CD4-positive, alpha-beta T cell treated with Interleukin-10 for 1 hour (primary cell): ENCODE data around the gene RICTOR.

ENCODE experiments used
- DNase-seq: peaks from one replicate; pipeline ENCODE4 v3.0.0-alpha.2; 2020

The RICTOR gene

GRCh38 chr5:39092581-39093351, 18.6 kb upstream of the RICTOR start:
- no peak for DNase-seq

- no peak for DNase-seq
Observed at GRCh38 chr5:39091940-39092580, 17.9 kb upstream of the RICTOR start.

DNA sequence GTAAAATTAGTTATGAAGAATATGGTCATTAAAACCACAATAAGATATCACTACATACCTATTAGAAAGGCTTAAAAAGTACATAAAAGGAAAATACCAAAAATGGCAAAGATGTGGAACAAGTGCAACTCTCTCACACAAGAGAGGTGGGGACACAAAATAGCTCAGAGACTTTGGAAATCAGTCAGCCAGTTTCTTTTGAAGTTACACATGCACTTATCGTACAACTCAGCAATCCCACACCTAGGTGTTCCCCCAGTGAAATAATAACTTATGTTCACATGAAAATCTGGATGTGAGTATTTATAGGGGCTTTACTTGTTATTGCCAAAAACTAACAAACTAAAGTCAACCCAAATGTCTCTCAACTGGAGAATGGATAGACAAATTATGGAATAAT, 9.8 kb upstream of the RICTOR start:
- no peak for DNase-seq

DNA sequence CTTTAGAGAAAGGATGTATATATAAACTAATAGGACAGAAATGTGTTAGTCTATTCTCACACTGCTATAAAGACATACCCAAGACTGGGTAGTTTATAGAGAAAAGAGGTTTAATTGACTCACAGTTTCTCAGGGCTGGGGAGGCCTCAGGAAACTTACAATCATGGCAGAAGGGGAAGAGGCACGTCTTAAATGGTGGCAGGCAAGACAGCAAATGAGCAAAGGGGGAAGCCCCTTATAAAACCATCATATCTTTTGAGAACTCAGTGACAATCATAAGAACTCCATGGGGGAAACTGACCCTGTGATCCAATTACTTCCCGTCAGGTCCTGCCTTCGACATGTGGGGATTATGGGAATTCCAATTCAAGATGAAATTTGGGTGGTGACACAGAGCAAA, 8.8 kb upstream of the RICTOR start:
- DNase-seq: no peak

- peak; percentile 63 for DNase-seq
Observed at GRCh38 chr5:39080597-39081204, 6.5 kb upstream of the RICTOR start.

DNA sequence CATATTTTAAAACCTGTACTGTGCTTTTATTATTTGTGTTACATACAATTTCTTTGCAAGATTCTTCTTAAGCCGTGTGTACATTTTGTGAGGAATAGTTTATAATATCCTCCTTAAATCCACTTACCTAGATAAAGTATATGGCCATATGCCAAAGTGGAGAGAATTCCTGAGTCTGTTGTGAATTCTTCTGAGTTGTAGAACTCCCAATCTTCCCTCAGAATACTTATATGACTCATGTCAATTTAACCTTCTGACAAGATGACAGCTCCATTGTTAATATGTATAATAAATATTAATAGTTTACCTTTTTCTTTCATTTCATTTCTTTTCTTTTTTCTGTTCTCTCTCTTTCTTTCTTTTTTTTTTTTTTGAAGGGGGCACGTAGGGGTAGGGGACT, 6.0 kb upstream of the RICTOR start:
- DNase-seq: no peak

DNA sequence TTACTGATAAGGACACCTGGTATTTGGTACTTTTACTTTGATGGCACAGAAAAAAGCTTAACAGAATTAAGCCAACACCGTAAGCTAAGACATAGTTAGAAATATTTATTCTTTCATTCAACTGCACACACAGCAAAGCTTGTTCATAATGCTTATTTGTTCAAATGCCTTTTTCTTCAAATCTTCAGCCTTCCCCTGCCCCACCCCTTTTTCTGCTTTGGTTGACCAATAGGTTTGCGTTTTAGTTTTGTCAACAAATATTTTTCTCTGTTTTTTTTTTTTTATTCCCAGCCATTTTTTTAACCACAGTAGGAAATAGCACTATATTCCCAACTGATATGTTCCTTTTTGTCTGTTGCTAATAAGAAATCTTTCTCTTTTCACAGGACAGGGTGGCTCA, 4.9 kb upstream of the RICTOR start:
- no peak for DNase-seq

DNA sequence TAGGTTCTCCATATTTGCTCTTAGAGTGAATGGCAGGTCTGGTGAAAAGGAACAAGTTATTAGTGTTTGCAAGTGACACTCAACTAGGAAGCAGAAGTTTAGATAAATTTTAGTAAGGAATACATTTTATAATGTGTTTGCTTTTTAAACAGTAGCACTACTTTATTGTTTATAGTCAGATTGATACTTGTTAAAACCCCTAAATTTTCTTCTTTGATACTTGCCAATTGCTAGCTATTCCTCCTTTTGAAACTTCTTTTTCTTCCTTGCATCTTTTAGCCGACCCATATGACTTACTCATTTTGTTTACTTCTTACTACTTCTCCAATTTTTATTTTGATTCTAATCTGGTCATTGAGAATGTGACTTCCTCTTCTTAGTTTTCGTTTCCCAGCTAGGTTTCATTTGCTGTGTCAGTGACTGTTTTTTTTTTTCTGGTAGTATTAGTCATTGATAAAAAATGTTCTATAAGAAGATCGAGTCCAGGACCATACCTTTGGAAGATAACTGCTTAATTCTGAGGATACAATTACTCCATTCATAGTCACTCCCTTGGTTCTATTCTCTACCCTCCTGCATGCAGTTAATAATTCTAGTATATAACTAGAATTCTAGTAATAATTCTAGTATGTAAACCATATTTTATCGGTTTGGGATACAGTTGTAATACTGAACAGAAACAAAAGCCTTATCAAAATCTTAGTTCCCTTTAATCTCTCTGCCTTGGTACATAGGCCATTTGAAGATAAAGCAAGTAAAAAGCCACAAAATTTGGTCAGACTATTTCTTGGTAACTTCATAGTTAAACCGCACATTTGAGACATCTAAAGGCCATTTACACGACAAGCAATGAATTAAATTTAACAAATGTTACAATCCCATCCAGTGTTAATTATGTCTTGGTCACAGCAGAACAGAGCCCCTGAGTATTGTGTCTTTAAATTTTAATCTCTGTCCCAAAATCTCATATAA, 2.8 kb upstream of the RICTOR start:
- peak; percentile 16 for DNase-seq

DNA sequence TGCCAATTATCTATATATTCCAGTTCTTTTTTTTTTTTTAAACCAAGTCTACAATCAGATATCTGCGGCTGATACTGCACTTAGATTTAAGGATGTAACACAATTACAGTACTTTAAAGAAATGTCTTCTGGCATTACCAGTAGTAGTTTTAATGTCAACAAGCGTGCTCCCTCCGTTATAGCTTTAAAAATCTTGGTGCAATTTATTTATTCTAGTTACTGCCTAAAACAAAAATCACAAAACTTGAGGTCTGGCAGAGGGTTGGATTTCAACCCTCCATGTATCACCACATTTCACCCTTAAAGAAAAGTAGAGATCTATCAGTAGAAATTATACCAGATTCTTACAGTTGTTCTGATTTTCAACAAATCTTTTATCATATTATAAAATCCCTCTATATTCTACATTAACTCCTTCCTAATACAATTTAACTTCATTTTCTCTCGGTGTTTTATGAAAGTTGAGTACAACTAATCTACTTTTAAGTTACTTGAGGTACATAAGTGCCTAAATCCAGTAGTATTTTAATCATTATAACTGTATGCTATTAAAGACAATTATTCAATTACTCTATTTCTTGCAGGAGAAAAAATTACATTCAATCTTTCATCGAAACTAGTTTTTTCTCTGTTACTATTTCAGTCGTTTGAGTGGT, 2.0 kb upstream of the RICTOR start:
- no peak for DNase-seq

- no peak for DNase-seq
Observed at GRCh38 chr5:39073767-39074016, 507 bp downstream of the RICTOR start.

GRCh38 chr5:39072925-39073766, 1.1 kb downstream of the RICTOR start:
- peak; percentile 70 for DNase-seq

GRCh38 chr5:39068099-39068498, 6.1 kb downstream of the RICTOR start:
- no peak for DNase-seq

- no peak for DNase-seq
Observed at GRCh38 chr5:39064450-39064849, 9.7 kb downstream of the RICTOR start.

DNA sequence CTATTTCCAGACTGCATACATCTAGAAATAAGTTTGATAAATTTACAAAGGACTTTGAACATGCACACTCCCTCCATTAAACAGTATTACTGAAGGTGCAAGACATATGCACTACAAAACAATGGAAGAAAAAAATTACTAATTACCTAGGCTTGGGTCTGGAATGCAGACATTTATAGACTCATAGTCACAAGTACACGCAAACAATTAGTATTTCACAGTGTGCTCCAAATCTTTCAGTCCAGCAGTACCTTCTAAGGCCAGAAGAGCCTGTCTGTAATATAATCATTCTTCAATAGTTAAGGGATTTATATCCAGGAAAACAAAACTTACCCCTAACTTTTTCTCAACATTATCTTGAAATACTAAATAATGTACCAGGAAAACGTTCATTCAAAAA, 11.2 kb downstream of the RICTOR start:
- no peak for DNase-seq

GRCh38 chr5:39062530-39062929, 11.7 kb downstream of the RICTOR start:
- no peak for DNase-seq

DNA sequence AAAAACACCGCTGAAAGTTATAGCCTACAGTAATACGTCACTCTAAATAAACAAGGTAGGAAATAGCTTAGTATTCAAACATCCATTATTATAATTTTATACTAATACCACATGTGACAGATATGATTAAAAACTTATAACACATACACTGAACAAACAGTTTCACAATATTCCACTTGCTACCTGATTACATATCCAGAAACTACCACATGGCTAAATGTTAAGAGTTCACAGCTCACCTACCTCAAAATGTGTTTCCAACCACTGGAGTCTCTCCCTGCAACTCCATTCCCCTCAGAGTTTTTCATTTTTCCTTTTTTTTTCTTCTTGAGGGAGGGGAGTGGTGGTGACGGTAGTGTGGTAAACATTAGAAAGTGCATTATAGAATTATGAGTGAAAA, 12.1 kb downstream of the RICTOR start:
- no peak for DNase-seq

- no peak for DNase-seq
Observed at GRCh38 chr5:39059064-39059463, 15.1 kb downstream of the RICTOR start.

DNA sequence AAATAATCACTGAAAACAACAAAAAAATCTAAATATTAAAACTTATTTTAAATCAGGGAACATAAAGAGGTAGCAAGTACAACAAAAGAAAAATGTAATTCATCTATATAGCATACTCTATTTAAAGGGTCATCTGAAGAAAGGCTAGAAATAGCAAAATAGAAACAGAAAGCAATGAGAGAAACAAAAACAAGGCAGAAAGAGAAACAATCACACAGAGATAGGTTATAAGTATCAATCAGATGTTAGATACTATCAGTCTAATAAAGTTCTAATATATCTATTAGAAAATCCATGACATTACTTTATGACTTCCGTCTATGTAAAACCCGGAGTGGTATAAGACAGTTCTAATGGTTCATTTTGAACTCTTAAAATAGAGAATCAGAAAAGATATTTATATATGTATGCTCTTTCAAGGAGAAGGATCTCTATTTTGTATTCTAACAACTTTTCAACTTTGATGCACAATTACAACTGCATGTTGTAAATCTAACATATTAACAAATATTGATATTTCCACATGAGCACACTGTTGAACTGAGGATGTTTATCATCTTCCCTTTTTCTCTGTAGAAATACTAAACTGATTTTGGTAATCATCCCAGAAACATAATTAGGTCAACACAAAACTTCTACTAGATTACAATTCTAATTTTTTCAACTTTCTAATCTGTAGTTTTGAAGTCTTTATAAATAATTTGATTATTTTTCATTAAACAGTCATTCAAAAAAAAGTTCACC, 15.8 kb downstream of the RICTOR start:
- no peak for DNase-seq

GRCh38 chr5:39057734-39058133, 16.5 kb downstream of the RICTOR start:
- no peak for DNase-seq

DNA sequence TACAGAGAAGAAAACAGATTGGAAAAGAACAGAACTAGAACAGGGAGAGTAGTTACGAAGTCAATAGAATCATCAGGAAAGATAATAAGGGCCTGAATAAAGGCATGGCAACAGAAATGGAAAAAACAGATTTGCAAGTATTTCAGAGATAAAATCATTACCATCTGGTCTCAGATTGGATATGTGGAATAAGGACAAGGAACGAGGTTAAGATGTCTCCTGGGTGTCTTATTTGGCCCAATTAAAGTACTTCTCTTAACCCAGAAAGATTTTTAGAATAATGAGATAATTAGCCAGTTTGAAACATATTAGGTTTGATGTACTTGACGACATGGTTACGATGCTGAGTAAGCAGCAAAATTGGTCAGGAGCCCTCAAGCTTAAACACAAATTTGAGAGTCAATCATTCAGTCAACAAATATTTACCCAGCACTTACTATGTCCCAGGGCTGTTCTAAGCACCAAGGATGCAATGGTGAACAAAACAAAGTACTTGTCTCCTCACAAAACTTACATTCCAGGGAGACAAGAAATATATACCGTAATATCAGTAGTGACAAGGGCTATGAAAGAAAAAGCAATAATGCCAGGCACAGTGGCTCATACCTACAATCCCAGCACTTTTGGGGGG, 18.3 kb downstream of the RICTOR start:
- no peak for DNase-seq
